Inflammatory macrophage treated with lipopolysaccharide for 1 hour (primary cell): ENCODE results near the gene SELENOM.

ENCODE experiments used
- DNase-seq, 2 donors: peaks; one replicate each; pipeline ENCODE4 v3.0.0-alpha.2; 2020 to 2022

The SELENOM gene, protein sequence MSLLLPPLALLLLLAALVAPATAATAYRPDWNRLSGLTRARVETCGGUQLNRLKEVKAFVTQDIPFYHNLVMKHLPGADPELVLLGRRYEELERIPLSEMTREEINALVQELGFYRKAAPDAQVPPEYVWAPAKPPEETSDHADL

DNA sequence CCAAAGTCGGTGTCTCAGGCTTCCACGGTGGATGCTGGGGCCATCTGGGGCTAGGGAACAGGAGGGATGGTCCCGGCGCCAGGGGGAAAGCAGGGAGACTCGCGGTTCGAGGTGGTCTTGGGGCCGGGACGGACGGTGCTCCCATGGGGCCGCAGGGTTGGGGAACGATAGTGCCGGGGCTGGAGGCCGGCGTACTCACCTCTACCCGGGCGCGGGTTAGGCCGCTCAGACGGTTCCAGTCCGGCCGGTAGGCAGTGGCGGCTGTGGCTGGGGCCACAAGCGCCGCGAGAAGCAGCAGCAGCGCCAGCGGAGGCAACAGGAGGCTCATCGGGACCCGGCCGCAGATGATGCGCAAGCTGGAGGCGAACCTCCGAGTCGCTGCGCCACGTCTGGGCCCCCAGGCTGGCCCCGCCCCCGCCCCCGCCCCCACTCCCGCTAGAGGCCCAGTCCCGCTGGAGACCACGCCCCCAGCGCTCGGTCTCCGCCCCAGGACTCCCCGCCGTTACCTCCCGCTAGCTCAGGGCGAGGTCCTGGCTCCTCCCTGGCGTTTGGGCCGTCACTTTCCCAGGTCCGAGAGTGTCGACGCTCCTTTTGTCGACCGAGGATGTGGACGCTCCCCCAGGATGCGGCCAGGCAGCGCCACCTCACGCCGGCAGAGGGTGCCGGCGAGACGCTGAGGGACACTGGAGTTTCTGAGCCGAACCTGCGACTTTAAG, at the start of gene SELENOM:
Gene SELENOM (minus strand): TSS at position 391 of the 716 bp plus-strand sequence. CDS start 63 bp downstream, at position 328.
- DNase-seq: peak; percentile 94 to 95

DNA sequence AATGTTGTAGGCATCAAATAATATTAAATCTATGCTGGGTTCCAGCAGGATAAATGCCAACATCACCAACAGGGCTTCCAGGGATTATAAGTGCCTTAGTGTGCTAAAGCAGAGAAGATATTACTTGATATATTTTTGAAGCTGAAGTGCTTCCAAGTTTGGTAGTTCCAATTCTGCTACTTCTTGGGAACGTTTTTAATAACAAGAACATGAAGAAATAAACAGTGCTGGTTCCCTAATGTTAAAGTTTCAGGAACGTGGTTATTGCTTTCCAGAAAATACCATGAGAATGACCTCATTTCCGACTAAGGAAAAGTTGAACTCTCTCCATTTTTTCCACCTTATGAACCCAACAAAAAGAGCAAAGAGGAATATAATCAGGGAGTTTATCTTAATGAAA, 48.1 kb upstream of the SELENOM start:
- DNase-seq: no peak

DNA sequence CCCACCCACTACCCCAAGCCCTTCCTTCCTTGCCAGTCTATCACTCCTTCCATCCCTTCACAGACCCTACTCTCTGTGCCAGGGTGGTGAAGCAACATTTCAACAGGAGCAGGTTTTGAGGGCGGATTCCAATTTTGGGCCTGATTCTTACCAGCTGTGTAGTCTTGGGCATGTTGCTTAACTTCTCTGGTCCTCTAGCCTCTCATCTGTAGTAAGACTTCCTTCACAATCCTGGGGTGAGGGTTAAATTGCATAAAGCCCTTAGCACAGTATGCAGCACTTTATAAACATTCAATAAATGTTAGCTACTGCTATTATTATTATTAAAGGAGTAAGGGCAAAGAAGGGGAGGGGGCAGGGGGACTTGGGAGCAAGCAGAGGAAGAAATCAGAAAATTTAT, 47.6 kb upstream of the SELENOM start:
- no peak for DNase-seq

DNA sequence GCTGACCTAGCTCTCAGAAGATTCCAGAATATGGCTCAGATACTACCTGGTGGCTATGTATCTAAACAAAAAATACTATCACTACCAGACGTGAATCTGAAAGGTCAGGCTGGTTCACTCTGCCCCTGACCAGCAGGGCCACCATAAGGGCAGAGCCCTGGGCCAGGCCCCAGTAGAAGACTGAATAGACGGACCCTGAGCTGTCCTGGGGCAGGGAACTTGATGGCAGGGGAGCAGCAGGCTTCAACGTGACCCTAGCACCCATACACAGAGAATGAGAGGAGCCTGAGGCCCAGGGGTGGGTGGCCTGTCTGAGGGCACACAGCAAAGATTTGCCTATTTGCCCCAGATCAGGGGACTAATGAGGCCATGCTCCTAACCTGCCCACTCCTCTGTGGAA, 46.0 kb upstream of the SELENOM start:
- no peak for DNase-seq

DNA sequence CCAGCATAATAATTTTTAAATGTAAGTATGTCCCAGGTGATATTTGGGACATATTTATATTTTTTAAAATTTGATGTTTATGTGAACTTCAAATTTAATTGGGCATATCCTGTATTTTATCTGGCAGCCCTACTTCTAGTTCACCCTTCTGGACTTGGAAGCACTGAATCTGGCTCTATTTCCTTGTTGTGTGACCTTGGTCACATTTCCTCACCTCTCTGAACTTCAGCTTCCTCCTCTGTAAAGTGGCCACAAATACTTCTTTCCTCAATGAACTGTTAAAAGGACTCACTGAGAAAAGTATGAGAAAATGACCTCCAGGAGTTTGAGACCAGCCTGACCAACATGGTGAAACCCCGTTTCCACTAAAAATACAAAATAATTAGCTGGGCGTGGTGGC, 44.5 kb upstream of the SELENOM start:
- DNase-seq: no peak

DNA sequence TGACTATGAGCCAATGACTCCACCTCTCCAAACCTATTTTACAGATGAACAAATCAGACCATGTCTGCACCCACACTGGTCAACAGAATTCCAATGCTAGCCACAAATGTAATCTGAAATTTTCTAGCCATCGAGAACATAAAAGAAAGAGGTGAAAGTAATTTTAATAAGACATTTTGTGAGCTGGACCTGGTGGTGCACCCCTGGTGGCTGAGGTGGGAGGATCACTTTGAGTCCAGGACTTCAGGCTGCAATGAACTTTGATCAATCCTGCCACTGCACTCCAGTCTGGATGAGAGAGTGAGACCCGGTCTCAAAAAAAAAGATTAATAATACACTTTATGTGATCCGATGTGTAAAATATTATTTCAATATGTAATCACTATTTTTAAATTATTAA, 43.2 kb upstream of the SELENOM start:
- no peak for DNase-seq

DNA sequence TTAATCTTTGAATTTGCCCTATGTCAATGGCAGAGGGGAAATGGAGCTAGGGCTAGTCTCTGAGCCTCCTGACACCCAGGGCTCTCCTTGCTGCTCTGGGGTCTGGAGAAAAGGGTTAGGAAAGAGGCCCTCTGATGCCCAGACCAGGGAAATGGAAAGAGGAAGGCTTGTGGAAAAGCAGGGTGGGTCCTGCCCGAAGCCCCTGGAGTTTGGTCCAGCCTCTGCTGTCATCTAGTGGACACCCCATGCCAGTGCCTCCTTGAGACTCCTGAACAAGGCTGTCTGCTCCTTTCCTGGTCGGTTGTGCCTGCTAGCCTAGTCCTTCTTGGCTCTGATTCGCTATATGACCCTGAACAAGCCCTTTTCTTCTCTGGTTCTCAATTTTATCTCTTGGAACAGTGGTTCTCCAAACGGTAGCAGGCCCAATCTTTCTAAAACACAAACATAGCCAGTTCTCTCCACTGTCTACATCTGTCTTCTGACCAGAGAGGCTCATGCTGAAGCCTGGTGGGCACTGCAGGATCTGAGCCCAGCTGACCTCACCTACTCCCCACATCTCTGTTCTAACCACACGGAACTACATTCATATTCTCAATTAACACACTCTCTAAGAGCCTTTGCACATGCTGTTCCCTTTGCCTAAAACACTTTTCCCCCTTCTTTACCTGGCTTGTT, 41.7 kb upstream of the SELENOM start:
- peak; percentile 38 to 57 for DNase-seq

DNA sequence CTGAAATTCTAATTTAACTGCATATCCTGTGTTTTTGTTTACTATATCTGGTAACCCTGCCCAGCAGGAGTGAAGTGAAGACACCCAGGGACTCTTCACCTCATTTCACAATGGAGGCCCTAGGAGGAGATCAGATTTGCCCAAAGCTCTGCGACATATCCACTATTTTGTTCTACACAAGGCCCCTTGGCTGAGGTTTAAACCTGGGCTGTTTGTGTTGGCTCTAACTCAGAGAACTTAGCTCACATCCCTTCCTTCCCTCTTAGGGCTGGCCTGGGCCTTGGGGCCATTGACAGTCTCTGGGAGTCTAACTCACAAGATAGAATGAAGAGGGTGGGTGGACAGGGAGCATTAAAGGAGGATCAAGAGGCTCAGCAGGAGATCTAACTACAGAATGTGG, 41.1 kb upstream of the SELENOM start:
- no peak for DNase-seq

DNA sequence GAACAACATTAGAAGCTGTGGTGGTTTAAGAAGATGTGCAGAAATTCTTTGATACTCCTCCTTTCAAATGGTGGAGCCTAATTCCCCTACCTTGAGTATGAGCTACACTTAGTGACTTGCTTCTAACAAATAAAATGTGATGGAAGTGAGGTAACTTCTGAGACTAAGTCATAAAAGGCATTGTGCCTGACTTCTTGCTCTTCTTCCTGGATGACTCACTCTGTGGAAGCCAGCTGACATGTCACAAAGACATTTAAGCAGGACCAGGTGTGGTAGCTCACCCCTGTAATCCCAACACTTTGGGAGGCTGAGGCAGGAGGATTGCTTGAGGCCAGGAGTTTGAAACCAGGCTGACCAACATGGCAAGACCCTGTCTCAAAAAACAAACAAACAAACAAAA, 36.9 kb upstream of the SELENOM start:
- no peak for DNase-seq

DNA sequence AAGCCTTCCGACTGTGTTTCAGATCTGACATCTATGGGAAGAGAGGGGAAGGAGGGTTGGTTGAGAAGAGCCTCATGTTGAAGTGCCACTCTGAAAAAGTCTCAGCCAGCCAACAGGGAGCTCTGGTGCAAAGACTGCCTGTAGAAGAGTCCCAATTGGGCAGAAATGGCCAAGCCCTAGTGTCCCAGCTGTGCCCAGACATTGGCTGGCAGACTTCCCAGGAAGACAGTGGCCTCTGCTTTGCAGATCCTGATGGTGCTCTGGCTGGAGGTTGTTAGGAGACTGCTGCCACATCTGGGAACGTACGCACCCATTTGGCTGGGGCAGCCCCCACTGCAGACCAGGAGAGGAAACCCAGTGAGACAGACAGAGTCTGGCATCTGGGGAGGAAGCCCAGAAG, 36.2 kb upstream of the SELENOM start:
- DNase-seq: no peak

DNA sequence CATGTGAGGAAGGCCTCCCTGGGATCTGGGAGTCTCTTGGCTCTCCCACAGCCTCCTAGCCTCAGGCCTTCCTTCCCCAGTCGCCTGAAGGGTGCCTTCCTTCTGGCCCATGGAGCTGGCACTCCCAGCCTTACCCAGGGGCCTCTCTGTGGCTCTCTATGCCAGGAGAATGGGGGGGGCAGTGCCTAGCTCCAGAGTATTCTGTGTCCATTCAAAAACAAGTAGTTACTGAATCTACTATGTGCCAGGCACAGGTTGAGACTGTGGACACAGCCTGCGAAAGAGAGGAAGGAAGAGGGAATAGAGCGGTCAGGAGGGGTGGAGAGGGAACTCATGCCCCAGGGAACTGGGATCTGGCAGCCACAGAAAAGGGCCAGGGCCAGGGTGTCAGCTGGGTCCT, 35.7 kb upstream of the SELENOM start:
- no peak for DNase-seq

DNA sequence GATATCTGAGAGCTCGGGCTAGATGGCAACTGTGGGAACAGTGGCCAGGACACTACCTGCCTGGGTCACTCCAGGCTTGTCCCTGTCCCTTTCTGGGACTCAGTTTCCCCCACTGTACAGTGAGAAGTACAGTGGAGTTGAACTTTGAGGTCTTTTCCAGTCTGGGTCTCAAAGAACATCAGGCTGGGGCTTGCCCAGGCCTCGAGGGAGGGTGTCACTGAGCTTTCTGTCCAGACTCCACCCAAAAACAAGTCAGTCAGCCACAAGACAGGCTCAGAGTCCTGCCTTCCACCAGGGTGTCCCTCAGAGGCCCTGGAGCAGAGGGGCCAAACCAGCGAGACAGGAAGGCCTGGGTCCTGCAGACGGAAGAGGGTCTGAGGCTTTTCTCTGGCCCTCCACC, 34.9 kb upstream of the SELENOM start:
- no peak for DNase-seq

DNA sequence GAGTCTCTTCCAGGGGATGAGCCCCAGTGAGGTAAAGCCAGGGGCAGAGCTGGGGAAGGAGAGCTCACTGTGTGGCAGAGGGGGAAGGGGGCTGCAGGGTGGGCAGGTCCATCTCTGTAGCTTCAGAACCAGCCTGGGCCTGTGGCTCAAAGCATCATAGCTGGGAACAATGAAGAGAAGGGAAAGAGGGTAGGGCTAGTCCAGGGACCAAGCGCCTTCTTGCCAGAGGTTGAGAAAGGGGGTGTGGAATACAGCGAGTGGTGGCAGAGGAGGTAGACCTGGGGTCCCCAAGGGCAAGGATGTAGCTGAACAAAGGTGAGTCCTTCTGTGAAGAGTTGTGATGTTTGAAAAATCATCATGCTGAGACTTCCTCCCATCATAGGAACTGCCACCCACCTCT, 34.2 kb upstream of the SELENOM start:
- DNase-seq: no peak

DNA sequence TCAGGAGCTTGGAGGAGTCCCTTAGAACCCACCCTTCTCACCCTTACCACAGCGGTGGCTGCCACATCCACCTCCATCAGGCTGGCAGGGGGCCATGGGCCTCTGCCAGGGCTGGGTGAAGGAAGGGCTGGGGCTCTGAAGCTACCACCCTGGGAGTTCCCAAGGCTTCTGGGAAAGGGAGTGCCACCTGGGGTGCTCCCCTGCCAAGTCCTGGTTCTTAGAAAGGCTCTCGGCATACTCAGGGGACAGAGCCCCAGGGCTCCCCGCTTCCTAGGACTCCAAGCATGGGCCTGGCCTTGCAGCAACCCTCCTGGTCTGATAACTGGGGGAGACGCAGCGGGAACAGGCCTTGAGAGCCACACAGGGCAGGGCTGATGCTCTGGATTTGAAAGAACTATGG, 33.4 kb upstream of the SELENOM start:
- no peak for DNase-seq

DNA sequence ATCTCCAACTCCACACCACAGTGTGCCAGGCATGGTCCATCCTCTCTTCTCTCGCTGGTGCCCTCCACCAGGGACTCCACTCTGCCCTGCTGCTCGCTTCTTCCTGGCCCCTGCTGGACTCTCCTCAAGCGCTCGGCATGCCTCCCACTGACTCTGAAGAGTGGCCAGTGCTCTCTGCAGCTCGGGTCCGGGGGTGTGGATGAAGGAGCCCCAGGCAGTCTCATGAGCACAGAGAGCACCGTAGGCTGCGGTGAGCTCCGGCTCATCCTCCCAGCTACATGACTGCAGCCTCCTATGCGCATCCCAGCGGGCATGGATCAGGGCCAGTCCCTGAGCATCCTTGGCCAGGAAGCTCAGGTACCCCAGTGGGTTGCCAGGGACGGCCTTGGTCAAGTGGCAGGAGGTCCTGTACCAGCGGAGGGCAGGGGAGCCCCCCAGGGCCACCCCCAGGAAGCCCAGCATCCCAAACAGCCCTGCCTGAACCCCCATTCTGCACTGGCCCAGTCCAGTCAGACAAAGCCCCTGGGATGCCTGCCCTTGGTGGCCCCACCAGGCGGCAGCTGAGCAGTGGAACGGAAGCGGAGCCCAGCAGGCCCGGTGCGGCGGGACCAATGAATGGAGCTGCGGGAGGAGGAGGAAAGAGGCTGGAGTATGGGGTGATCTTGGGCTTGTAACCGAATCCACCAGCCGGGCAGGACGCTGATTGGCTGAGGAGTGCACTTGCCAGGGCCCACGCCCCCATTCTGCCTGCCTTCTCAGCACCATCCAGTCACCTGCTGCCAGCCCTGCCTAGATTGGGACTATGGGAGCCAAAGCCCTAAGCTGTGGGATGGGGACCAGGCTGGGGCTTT, 32.7 kb upstream of the SELENOM start, which contains the start of gene PLA2G3:
Gene PLA2G3 (minus strand): TSS at position 643 of the 851 bp plus-strand sequence. CDS start 154 bp downstream, at position 489.
- DNase-seq: no peak

DNA sequence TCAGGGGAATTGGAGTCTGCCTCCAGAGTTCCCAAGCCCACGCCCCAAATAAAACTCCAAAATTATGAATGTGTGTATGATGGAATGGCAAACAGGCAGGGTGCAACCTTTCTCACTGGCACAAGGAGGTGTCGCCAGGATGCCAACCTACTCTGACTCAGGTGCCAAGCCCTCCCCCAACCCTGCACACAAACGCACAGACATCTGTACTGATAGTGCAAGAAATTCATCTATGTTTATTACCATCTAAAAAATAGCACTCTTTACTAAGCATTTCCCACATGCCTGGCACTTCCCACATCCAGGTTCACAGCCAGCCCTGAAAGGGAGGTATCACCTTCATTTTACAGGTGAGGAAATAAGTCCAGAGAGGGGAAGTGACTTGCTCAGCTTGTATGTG, 31.7 kb upstream of the SELENOM start:
- DNase-seq: no peak

DNA sequence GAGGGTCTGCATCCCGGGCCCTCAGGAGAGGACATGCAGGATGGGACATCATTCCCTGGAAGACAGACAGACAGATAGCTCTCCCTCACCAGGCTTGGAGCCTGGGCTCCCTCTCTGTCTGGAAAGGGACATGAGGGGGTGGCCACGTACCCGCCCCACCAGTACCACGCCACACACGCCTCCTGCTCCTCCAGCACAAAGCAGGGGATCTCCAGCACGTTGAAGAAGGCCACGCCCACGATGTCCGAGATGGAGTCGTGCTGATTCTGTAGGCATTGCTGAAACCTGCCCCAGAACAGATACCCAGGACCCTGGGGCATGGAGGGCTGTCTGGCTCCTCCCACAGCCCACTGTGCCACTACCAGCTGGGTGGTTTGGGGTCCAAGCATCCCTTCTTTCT, 30.8 kb upstream of the SELENOM start:
- no peak for DNase-seq

DNA sequence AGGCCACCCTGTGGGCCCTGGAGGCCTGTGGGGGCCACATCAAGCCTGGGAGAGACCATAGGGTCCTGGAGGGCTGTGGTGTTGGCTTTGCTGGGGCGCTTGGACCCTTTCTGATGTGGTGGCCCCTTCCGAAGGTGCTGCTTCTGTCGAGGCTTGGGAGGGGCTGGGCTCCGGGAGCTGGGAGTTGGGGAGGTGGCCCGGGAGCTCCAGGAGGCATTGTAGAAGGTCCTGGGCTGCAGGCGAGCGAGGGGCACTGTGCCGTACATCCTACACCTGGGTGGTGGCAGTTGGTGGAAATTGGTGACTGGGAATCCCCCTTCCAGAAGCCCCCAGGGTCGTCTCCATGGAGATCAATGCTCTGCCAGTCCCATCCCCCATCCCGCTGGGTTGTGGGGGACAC, 30.4 kb upstream of the SELENOM start:
- no peak for DNase-seq

DNA sequence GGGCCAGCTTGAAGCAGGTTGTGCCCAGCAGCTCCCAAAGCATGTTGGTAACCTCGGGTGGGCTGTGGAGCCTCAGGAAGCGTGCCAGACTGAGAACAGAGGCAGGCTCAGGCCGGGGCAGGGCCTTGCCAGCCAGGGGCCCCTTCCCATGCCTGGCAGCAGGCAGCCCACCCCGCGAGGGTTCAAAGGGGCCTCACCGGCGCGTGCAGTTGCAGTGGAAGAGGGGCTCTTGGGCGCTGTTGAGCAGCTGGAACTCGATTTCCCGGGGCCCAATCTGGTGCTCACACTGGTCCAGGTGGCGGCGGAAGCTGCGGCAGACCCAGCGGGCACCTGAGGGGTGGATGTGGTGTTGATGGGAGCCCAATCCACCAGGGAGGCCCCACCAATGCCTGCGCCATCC, 29.3 kb upstream of the SELENOM start:
- DNase-seq: no peak

DNA sequence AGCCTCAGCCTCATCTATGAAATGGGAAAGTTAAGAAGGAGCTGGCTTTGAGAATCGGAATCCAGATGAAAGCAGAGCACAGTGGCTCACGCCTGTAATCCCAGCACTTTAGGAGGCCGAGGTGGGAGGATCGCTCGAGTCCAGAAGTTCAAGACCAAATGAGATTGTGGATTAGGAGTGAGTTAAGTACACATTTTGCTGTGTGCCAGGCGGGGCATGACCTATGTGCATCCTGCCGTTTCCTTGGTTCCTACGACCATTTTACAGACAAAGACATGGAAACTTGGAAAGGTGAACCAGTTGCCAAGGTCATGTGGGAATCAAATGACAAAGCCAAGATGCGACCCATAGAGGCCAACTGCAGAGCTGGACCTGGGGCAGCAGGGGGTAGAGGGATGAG, 28.8 kb upstream of the SELENOM start:
- no peak for DNase-seq

DNA sequence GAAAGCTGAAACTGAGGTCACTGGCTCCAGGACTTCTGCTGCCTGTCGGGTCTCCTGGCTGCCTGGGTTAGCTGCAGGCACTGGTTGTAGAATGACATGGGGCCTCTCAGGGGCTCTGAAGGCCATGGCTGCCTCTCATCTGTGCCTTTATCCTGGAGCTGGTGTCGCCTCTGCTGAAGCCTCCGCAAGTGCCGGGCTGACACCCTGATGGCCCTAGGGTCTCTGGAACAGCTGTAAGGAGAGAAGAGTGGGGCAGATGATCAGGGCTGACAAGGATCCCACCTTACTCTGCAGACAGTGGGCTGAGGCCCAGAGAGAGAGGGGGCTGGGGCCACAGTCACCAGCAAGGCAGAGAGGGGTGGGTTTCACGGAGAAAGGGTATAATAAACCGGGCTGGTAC, 28.3 kb upstream of the SELENOM start:
- no peak for DNase-seq

DNA sequence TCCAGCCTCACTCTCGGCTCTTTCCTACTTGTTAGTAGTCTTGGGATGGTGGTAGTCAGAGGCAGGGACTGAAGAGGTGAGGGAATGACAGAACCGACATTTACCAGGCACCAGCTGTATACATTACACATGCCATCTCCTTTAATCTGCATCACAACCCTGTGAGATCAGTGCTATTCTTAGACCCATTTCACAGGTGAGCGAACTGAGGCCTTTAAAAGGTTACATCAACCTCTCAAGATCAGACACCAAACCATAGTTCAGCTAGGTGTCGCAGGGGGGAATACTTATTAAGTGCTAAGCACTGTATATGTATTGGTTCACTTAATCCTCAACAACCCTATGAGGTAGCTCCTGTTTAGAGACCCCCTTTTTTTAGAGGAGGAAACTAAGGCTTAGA, 27.3 kb upstream of the SELENOM start:
- no peak for DNase-seq

DNA sequence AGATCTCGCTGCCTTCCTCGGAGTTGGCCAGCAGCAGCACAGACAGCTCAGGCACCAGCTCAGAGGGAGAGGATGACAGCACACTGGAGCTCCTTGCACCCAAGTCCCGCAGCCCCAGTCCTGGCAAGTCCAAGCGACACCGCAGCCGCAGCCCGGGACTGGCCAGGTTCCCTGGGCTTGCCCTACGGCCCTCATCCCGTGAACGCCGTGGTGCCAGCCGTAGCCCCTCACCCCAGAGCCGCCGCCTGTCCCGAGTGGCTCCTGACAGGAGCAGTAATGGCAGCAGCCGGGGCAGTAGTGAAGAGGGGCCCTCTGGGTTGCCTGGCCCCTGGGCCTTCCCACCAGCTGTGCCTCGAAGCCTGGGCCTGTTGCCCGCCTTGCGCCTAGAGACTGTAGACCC, 26.5 kb upstream of the SELENOM start:
- no peak for DNase-seq
